Choroid plexus epithelial cell (primary cell): ENCODE measurements around the gene PRKCA.

Source experiments
- DNase-seq: peaks from one replicate; pipeline ENCODE4 v3.0.0-alpha.2; 2010; ENCODE audit warnings: low read depth
- H3K4me3 ChIP-seq: 2 replicates; pipeline ENCODE4 v1.5.1; 2011; ENCODE audit warnings: low read depth, mild to moderate bottlenecking, control low read depth, low read length, moderate library complexity
- CTCF ChIP-seq: conservative IDR thresholded peaks from 2 replicates; pipeline ENCODE4 v1.5.1; 2011; ENCODE audit warnings: low read depth, mild to moderate bottlenecking, control low read depth, inconsistent platforms, low read length, moderate library complexity

The PRKCA gene

GRCh38 chr17:66752411-66752810 lies 450.0 kb downstream of the PRKCA start:
- H3K4me3 ChIP-seq: no peak overlapping the region
- no peak for DNase-seq
- TF ChIP-seq CTCF: no peak

- no peak for TF ChIP-seq CTCF
- no peak overlapping the region for H3K4me3 ChIP-seq
- DNase-seq: no peak
These were observed 450.9 kb downstream of the PRKCA start for GRCh38 chr17:66753126-66753920.

DNA sequence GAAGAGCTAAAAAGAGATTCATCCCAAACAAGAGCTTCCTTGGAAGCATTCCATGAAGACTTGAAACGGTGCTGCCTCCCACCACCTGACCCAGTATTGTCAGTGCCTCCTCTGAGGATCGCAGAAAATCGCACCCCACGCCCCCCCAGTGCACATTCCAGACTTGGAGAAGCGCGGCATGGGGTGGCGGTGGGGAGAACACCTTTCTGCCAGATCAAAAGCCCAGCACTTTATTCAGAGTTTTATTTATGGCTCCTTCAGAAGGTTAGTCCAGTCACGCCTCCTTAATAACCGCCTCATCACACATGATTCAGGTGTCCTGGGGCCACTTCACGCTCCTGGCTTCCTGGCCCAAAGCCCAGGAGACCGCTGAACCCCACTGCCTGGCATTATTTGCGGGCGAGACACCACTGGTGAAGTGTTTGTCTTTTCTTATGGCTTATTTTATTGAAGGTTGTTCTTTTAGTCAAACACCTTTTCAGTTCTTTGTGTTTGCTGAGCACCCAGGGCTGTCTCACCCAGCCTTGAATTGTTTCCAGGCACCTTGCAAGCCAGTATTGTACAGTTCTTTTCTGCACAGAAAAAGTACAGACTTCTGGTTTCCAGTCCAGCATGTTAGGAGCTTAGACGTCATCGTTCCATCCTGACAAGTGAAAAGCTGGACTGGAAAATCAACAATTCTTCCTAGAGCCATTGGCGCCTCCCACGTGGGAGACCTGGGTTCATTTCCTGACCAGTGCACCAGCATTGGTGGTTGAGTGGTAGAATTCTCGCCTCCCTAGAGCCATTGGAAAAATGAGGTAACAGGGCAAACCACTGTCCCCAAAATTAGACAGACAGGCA lies 452.9 kb downstream of the PRKCA start:
- DNase-seq: no peak
- no peak for TF ChIP-seq CTCF
- no peak overlapping the region for H3K4me3 ChIP-seq

- no peak overlapping the region for H3K4me3 ChIP-seq
- no peak for DNase-seq
- no peak for TF ChIP-seq CTCF
These were observed 453.5 kb downstream of the PRKCA start for GRCh38 chr17:66755944-66756290.

GRCh38 chr17:66760324-66760723 lies 457.9 kb downstream of the PRKCA start:
- no peak overlapping the region for H3K4me3 ChIP-seq
- DNase-seq: no peak
- TF ChIP-seq CTCF: no peak

- no peak for DNase-seq
- TF ChIP-seq CTCF: no peak
- no peak overlapping the region for H3K4me3 ChIP-seq
These were observed 459.9 kb downstream of the PRKCA start for GRCh38 chr17:66762276-66762675.

- H3K4me3 ChIP-seq: no peak overlapping the region
- TF ChIP-seq CTCF: no peak
- no peak for DNase-seq
These were observed 460.6 kb downstream of the PRKCA start for GRCh38 chr17:66763056-66763455.
